ENCODE results near the gene ANO7.

The ANO7 gene

DNA sequence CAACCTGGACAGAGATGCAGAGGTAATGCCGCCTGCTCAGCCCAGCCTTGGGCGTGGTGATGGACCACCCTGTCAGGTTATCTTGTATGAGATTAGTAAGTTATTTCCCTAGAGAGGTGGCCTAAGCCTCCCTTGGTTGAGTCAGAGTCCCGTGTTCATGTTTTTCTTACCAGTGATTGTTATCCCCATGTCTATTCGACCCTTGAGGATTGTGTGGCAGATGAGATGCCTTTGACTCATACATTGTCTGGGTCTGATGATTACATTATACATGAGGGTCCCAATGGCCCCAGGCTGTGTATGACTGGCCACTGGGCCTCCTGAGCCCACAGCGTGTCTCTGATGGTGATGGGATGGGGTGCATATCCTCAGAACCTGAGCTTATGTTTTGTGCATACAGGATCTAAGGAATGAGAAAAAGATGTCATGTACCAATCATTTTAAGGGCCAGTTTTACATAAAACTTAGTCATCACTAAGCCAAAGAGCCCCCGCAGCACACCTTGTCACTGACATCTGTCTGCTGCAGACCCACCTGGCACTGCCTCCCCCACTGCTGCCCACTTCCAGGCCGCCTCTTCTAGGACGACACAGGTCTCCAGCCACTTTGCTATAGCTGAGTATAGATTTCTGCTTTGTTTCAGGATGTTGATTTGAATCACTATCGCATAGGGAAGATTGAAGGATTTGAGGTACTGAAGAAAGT lies 30.5 kb upstream of the ANO7 start:
- no peak for DNase-seq (ENCODE audit: low read depth)

DNA sequence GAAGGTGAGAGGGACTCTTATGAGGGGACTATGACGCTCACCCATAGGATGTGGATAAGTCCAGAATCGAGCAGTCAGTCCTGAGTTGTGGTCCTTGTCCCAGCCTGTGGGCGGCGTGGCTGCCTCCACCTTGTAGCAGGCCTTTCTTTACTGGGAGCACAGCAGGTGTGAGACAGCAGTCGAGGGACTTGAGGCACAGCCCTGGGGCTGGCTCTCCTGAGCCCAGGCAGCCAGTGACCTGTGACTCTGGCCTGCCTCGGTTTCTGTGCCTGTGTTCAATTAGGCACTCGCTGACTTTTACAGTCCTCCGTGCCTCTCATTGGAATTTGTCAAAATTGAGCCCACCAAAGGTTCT lies 30.0 kb upstream of the ANO7 start:
- no peak for DNase-seq (ENCODE audit: low read depth)

DNA sequence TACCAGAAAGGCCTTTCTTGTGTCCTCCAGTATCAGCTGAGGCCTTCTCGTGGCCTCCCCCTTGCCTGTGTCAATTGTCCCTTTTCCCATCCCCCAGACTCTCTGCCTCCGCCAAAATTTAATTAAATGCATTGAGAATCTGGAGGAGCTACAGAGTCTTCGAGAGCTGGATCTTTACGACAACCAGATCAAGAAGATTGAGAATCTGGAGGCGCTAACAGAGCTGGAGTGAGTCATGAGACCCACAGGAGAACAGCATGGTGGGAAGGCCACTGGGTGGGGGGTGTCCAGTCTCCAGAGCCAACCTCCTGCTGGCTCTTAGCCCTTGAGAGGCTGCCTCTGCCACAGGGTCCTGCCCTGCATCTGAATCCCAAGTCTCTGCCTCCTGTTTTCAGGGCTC lies 29.4 kb upstream of the ANO7 start:
- no peak for DNase-seq (ENCODE audit: low read depth)

DNA sequence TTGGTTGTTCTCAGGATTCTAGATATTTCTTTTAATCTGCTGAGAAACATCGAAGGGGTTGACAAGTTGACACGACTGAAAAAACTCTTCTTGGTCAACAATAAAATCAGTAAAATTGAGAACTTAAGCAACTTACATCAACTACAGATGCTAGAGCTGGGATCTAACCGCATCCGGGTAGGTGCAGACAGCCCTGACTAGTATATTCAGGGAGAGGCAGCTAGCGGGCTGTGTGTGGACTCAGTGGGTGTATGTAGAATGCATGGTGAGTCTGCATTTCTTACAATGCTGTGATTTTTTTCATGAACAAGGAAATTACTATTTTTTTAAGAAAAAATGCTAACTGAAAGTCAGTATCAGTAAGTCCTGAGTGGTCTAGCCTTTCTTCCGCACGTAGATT lies 28.2 kb upstream of the ANO7 start:
- DNase-seq (ENCODE audit: low read depth), result no peak

DNA sequence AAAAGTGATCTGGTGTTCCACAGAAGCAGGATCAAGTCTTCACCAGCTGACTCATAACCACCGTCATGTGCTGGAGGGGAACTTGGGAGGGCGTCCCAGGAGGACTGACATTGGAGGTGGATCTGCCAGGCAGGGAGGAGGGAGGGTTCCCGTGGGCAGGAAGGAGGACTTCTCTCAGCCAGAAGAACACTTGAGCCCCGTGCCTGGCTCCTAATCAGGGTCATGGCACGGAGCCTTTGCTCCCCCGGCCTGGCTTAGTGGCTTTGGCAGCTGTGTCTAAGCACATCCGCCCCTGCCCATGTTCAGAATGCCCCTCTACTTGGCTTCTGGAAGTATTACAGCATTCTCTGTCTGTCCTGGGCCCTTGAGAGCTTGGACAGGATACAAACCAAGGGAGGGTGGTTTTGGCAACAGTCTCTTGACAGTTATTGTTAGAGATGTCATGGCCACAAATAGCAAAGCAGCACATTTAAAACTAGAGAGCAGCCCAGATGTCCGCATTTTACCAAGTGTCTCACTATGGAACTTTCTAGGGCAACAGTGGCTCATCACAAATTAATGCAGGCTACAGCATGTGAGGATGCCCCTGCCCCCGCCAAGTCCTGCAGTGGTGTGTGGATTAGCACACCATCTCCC lies 26.7 kb upstream of the ANO7 start:
- DNase-seq (ENCODE audit: low read depth), result no peak

DNA sequence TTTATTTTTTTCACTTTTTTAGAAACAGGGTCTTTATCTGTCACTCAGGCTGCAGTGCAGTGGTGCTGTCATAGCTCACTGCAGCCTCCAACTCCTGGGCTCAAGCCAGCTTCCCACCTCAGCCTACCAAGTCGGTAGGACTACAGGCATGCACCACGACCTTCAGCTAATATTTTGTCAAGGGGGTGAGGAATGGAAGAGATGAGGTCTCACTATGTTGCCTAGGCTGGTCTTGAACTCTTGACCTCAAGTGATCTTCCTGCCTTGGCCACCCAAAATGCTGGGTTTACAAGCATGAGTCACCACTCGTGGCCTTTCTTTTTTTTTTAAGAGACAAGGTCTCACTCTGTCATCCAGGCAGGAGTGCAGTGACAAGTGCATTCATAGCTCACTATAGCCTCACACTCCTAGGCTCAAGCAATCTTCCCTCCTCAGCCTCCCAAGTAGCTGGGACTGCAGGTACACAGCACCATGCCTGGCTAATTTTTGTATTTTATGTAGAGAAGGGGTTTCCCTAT lies 24.8 kb upstream of the ANO7 start:
- DNase-seq (ENCODE audit: low read depth), result no peak

DNA sequence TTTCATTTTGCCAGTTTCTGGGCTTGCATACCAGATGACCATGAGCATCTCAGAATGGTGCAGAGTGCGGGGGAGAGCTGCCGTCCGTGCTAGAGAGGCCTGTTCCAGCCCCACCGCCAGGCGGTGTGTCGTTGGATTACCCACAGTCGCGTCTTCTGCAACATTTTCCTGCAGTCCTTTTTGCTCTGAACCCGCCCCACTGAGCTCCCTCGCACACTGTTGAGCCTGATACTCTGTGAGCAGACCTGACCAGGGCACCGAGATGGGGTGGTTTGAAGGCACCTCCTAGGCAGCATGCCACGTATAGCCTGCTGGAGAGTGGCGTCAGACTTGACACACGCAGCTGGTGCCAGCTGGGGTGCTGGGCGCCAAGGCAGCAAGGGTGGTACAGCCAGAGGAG lies 20.1 kb upstream of the ANO7 start:
- no peak for DNase-seq (ENCODE audit: low read depth)

DNA sequence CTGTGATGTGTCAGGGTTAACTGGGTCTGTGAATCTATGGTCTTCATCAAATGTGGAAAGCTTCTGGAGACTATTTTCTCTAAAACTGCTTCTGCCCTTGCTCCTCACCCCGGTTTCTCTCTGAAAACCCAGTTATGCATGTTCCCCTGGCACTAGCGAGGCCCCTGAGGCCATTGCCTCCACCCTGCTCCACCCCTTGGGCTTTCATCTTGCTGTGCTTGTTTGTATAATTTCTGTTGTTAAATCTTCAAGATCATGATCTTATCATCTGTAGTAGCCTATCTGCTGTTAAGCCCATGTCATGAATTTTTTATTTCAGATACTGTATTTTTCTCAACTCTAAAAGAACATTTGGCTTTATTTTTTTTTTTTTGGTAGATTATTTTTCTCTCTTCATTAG lies 14.9 kb upstream of the ANO7 start:
- no peak for DNase-seq (ENCODE audit: low read depth)

DNA sequence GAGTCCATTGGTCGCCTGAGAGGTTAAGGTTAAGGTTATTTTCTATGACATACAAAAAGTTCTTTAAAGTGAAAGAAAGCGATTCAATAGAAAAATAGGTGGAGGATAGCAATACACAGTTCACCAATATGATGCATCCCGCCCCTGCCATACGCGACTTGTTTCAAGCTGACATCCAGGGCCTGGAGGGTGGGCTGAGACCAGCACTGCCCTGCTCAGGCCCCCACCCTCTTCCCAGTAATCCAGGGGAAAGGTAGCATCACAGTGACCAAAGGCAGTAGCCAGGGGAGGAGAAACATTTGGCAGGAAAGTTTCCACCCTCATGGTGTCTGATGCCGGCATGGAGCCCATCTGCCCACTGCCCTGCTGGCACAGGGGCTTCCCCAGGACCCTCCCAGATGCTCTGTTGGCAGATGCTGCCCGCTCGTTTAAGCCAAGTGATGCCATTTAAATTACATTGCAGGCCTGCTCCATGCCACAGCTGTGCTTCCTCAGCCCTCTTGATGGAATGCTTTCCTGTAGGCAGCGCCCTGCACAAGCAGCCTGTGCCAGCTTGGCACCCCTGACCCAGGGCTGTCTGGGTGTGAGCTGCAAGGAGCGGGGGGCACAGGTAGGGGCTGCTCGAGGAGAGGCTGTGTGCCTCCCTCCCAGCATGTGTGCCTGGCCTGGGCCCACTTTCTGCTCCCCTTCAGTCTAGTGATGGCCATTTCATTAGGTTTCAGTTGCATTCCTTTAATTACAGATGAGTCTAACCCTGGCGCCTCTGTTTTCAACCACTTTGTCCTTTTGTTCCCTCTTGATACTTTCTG lies 10.7 kb upstream of the ANO7 start:
- DNase-seq (ENCODE audit: low read depth), result no peak

DNA sequence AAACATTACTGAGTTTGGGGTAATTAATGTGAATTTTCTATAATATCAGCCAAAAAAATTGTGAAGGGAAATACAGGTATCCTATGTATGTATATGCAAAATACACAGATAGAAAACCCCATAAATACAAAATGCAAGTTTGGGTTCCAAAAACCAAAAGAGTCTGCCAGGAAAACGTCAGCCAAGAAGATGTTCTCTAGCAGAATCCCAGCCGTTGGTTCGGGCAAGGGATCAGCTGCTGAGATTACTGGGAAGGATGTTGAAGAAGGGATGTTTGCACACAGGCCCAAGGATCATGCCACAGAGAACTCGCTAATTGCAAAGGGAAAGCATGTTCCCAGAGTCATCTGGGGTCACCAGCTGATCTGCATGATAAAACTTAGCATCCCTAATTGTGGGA lies 9.5 kb upstream of the ANO7 start:
- DNase-seq (ENCODE audit: low read depth), result no peak

DNA sequence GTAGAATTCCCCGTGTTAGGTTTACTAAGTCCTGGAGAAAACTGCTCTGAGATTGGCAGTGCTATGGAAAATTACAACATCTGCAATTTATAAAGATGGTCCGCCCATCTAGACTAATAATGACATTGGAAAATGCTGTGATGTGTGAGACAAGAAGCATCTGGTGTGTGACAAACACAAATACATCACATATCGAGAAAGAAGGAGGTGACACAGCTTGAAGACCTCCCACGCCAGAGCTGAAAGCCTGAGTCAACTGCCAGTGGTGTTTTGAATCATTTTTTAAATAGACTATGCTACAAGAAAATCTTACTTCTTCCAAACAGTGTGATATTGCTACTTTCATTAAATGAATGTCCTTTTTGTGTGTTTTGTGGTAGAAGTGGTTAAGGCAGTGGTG lies 8.6 kb upstream of the ANO7 start:
- DNase-seq (ENCODE audit: low read depth), result no peak

DNA sequence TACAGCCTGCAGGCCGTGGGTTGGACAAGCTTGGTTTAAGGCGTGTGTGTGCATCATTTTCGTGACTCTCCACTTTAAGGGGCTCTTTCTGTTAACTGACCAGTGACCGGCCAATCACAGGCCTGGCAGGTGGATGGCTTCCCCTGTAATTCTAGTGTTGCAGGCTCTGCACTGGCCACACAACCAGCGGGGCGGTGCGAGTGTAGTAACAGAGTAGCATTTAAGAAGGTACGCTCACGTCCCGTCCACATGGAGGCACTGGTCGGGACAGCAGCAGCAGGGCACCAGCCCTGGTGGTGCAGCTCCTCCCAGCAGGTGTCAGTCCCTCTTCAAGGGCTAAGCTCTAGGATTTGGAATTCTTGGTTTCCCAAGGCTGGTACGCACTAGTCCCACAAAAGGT lies 8.0 kb upstream of the ANO7 start:
- no peak for DNase-seq (ENCODE audit: low read depth)

DNA sequence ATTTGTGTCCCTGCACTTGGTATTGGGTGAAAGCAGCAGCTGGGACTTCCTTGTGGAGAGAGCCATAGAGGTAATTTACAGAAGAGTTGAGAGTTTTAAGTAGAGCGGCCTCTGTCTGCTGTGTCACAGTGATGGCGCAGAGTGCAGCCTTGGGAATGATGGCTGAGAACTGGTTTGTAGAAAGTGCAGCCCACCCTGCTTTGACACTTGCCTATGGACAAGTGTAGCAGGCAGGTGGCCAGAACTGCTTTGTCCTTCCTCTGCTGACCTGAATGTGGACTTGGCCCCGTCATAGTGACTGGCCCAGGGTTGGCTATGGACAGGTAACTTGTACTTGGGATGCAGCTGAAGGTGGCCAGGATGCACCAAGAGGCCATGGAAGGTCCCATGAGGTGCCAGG lies 6.4 kb upstream of the ANO7 start:
- no peak for DNase-seq (ENCODE audit: low read depth)

DNA sequence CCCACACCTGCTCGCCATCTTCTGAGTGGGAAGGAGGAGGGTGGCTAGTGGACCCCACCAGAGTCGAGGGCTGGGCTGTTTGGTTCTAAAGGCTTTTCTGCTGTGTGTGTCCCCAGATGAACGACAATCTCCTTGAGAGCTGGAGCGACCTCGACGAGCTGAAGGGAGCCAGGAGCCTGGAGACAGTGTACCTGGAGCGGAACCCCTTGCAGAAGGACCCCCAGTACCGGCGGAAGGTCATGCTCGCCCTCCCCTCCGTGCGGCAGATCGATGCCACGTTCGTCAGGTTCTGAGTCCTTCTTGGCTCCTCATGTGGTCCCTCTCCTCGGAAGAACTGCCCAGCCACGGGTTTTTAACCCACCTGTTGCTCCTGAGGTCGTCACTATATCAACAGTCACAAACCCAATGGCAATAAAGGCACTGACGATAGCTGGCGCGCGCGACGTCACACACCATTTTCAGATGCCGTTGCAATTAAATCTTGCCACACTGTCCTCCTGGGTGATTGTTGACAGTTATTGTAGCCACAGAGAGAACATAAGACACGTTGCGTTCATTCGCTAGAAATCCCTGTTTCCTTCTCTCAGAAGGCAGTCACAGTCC lies 5.8 kb upstream of the ANO7 start:
- DNase-seq (ENCODE audit: low read depth), result no peak

DNA sequence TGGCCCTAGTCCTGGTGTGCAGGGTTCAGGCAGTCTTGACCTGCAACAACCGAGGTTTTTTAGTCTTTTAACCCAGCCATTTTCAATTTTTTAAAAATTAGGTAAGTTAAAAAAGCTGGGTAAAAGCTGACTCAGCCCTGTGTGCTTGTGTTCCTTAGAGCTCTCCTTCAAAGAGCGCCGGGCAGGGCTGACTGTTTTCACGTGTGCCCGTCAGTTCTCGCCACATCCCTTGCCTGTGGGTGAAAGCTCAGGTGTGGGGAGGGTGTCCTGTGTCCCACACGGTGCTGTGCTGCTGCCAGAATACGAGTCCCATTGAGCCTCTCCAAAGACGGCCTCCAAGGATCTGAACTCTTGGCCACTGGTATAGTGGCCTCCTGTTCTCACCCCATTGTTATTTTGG lies 5.3 kb upstream of the ANO7 start:
- DNase-seq (ENCODE audit: low read depth), result no peak

DNA sequence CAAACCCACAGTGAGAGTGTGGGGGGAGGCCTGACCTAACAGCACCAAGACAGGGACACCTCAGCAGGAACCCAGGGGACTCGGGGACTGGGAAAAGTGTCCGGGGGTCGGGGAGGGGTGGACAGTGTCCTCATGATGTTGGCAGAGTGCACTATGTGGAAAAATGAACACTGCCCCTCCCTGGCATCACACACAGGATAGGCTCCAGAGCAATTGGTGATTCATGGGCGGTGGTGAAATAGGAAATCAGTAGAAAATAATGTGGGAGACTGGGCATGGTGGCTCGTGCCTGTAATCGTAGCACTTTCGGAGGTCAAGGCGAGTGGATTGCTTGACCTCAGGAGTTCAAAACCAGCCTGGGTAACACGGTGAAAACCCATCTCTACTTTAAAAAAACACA lies 3.6 kb upstream of the ANO7 start:
- no peak for DNase-seq (ENCODE audit: low read depth)

DNA sequence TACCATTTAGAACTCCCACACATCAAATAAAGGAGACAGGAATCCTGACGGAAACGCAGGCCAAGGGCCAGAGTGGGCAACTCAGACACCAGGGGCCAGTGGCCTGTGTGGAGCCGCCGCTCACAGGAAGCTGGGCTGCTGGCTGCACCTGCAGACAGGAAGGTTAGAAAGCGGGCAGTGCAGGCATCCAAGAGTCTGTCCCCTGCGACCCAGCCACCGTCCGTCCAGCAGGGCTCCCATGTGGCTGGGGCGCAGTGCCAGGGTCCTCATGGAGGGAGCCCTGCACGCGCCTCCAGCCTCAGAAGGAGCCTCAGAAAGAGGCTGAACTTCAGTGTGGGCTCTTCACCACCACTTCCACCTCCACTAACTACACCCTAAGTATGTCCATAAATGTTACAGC lies 2.5 kb upstream of the ANO7 start:
- no peak for DNase-seq (ENCODE audit: low read depth)

DNA sequence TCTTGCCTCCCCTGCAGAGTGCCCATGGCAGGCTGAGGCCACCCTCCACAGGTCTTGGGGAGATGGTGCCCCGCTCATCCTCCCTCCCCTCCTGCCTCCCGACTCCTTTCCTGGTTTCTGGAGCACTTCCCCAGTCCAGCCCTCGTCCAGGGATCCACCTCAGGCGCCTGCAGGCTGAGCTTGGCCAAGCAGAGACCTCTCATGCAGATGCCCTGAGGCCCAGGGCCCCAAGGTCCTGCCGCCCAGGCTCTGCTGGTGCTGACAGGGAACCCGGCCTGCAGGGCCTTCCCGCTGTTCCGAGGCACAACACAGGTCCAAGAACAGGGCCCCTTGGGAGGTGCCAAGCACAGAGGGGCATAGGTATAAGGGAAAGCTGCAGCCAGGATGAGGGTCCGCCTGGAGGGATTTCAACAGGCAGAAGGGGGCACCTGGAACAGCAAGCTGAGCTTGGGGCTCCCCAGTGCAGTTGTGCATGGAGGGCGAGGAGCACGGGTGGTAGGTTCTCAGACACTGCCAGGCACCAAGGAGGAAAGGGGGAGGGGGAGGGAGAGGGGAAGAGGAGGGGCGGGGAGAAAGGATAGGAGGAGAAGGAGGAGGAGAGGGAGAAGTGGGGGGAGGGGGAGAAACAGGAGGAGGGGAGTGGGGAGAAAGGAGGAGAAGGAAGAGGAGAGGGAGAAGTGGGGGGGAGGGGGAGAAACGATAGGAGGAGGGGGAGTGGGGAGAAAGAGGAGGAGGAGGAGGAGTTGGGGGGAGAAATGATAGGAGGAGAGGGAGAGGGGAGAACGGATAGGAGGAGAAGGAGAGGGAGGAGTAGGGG lies 1.2 kb upstream of the ANO7 start:
- no peak for DNase-seq (ENCODE audit: low read depth)

DNA sequence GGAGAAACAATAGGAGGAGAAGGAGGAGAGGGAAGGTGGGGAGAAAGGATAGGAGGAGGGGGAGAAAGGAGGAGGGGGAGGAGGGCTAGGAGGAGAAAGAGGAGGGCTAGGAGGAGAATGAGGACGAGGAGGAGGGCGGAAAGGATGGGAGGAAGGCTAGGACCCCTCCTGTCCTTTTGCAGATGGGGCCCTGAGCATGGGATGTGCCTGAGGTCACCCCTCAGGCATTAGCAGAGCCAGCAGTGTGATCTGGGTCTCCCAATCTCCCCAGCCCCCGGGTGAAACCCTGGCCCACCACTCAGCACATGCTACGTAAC lies 601 bp upstream of the ANO7 start:
- no peak for DNase-seq (ENCODE audit: low read depth)

DNA sequence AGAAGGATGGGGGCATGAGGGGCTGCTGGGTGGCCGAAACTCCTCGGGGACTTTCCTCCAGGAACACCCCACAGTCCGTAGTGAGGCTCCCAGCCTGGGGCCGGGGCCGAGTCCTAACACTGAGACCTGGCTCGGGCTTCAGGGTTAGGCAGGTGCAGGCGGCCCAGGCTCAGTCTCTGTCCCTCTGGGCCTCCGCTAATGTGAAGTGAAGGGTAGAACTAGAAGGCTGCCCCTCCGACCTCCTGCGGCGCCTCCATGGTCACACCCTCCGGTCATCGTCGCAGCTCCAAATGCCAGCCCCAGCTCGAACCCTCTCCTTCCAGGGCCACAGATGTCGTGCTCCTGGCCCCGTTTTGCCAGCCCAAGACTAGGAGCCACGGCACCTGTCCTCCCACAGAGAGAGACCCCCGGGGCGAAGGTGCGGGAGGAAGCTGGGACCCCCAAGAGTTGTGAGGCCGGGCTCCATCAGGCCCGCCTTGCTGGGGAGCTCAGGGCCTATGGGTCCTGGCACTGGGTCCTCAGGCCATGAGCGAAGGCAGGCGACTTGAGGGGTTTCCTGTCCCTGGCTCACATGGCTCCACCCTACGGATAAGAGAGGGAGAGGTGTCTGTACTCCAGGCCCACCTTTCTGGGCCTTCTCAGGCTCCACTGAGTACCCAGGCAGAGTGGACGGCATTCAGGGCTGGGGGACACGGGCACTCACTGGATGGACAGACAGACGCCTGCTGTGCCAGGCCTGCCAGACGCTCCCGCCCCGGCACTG lies 797 bp downstream of the ANO7 start:
- DNase-seq (ENCODE audit: low read depth), result no peak

DNA sequence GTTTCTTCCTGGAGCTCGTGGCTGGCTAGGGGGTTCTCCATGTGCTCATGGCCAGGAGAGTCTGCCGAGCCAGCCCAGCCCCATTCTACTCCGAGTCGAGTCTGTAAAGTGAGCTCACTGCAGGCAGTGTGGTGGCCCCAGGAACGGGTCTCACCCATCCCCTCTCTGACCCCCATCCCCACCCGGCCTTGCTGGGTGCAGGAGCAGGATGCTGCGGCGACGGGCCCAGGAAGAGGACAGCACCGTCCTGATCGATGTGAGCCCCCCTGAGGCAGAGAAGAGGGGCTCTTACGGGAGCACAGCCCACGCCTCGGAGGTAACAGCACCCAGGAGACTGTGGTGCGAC lies 1.4 kb downstream of the ANO7 start:
- DNase-seq (ENCODE audit: low read depth), result no peak
